Hypothalamus (tissue), 51 donors: ENCODE data around the gene UBAP1.
A peak's percentile ranks its signal among the peaks of the same experiment; 100 is the strongest.
"Not testable (repeated sequence)": the region's sequence is repeated elsewhere in the genome, so short reads cannot be mapped to it uniquely, and the experiment has no call there.

Experiments used
- DNase-seq, 51 donors: peaks; one replicate each; lab custom pipeline; 2025; lab: John Stamatoyannopoulos, UW

Gene UBAP1

DNA sequence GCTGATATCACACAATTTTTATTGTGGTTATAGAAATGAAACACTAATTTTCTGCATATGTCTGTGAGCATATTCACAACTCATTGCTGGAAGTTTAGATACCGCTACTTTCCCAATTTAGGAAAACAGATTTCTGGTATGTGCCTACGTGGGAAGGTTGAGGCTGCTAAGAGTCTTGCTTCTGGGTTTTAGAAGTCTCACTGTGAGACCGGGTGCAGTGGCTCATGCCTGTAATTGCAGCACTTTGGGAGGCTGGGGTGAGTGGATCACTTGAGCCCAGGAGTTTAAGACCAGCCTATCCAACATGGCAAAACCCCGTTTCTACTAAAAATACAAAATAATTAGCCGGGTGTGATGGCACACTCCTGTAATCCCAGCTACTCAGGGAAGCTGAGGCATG is 39.6 kb downstream of the UBAP1 start:
- no peak for DNase-seq

DNA sequence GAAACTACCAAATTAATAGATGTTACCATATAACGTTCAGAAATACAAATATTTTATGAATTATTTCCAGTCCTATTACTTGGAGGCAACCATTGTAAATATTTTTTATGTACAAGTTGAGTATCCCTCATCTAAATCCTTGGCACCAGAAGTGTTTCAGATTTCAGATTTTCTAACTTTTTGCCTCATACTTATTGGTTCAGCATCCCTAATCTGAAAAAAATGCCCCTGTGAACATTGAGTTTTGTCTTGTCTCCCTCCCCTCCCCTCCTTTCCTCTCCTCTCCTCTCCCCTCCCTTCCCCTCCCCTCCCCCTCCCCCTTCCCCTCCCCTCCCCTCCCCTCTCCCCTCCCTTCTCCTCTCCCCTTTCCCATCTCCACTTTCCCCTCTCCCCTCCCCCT is 40.6 kb downstream of the UBAP1 start:
- no peak for DNase-seq

DNA sequence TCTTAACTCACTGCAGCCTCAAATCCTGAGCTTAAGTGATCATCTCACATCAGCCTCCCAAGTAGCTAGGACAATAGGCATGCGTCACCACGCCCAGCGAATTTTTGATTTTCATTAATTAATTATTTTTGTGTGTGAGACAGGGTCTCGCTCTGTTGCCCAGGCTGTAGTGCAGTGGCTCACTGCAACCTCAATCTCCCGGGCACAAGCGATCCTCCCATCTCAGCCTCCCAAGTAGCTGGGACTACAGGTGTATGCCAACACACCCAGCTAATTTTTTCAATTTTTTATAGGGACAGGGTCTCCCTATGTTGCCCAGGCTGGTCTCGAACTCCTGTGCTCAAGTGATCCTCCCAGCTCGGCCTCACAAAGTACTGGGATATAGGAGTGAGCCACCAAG is 41.4 kb downstream of the UBAP1 start:
- no peak for DNase-seq

DNA sequence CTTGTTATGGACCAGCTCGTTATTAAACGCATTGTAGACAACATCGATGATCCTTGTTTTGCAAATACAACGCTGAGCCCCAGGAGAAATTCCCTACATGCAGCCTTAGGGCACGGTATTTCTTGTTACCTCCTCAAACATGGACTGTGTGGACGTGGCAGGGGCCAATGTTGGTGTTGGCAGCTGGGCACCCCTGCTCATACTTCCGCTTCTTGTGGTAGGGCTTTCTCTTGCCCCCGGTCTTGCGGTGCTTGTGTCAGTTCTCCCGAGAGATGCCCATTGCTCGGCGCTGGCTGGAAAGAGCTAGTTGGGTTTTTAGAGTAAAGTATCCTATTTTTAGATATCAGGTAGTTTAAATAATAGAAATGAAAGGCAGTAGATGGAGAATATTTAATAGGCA is 45.5 kb downstream of the UBAP1 start:
- DNase-seq = no peak

DNA sequence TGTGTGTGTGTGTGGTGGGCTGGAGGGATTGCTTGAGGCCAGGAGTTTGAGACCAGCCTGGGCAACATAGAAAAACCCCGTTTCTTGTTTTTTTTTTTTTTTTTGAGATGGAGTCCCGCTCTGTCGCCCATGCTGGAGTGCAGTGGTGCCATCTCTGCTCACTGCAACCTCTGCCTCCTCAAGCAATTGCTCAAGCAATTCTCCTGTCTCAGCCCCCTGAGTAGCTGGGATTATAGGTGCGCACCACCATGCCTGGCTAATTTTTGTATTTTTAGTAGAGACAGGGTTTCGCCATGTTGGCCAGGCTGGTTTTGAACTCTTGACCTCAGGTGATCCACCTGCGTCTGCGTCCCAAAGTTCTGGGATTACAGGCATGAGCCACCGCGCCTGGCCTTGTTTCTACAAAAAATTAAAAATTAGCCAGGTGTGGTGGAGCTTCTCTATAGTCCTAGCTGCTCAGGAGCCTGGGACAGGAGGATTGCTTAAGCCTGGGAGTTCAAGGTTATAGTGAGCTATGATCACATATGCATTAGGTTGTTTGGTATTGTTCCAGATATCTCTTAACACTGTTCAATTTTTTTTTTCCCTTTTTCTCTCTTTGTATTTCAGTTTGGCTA is 47.4 kb downstream of the UBAP1 start:
- DNase-seq = not testable (repeated sequence)

DNA sequence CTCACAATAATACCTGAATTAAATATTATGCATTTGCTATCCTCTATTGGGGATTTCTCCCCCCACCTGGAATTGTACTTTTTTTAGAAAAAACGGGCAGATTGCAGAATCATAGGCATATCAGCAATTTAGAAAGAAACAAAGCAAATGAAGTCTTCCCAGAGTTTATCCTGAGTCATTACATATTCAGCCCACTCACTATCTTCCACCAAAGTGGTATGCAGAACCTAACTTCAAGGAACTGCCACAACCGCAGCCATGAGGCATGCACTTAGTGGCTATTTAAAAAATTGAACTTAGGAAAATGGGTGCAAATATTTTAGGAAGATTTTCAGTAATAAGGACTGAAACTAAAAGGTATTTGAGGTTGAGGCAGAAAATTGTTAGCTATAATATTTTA is 48.6 kb downstream of the UBAP1 start:
- no peak for DNase-seq

DNA sequence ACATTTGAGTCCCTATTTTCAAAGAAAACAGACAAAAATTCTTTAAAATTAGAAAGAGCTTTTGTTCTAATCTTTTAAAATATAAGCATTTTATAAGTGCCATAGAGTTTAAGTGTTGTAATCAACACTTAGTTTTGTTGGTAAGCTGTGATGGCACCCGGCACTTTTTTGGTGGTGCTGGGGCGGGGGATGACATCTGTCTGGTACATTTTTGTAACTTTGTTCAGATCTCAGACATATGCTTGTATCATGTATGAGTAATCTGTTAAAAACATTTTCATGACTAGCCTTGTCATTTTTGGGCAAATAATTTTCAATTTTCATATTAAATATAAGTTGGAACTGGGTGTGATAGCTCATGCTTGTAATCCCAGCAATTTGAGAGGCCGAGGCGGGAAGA is 51.7 kb downstream of the UBAP1 start:
- DNase-seq = peak in 1 of 51 donors; percentile 11

DNA sequence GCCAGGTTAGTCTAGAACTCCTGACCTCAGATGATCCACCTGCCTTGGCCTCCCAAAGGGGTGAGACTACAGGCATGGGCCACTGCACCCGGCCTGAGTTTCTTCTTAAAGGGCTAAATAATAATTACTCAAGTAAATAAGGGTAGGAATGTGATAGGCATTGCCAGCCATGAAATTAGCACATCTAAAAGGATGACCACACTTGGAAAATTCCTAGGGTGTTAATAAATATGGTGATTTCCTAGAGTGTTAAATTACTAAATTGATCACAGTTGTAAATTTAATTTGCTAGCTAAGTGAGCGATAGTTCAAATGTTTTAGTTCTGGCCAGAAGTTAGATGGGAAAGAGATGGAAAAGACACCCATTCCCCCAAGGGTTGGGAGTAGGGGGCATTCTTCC is 53.4 kb downstream of the UBAP1 start:
- no peak for DNase-seq

DNA sequence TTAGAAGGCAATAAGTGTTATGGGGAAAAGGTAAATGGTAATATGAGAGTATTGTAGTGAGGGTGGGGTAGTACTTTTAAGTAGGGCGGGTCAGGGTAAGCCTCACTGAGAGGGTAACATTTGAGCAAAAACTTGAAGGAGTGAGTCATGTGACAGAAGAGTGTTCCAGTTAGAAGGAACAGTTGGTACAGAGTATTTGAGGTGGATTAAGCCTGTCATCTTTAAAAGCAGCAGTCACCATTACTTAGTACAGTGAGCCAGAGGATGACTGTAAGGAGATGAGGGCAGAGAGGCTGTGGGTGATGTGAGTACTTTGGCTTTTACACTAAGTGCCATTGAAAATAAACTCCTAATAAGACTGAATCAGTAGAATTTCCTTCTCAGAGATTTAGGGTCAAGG is 54.8 kb downstream of the UBAP1 start:
- no peak for DNase-seq

DNA sequence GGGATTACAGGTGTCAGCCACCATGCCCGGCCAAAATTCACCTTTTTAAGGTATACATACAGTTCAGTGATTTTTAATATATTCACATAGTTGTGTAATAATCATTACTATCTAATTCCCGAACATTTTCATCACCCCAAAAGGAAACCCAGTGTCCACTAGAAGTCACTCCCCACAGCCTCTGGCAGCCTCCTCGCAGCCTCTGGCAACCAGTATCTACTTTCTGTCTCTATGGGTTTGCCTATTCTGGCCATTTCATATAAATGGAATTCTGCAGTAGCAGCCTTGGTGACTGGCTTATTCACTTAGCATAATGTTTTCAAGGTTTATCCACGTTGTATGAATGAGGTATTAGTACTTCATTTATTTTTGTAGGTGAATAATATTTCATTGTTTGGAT is 59.0 kb downstream of the UBAP1 start:
- DNase-seq = no peak

DNA sequence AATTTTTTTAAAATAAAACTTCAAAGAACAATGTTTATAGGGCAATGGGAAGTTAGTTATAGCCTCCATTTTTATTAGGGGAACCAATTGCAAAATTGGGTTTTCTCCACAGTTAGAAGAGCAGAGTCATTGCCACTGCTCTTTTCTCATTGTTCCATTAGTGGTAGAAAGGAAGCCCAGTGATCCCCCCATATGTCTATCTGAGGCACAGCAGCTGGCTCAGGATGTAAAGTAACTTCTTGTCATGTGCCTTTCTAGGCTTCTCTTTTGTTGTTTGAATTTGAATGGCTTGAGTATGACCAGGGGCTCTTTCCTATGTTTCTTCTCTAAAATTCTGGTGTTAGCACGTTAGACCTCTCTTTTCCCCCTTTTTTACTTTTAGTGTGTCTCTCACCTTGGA is 61.2 kb downstream of the UBAP1 start:
- DNase-seq = no peak

DNA sequence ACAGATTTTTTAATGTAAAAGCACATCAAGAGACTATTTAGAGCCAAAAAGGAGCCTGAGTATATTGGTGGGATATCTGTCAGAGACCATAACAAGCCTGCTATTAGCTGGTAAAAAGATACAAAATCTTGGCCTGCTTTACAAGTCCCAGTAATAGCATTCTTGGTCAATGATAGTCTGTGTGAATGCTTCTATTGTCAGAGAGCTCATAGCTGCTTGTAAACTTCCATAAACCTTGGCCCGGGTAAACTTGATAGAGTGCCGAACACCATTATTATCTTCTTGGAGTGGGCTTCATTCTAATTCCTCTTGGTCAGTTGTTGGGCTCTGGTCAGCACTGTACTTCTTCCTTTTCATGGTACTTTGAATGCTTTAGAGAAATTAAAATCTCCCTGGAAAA is 64.0 kb downstream of the UBAP1 start:
- DNase-seq = no peak

DNA sequence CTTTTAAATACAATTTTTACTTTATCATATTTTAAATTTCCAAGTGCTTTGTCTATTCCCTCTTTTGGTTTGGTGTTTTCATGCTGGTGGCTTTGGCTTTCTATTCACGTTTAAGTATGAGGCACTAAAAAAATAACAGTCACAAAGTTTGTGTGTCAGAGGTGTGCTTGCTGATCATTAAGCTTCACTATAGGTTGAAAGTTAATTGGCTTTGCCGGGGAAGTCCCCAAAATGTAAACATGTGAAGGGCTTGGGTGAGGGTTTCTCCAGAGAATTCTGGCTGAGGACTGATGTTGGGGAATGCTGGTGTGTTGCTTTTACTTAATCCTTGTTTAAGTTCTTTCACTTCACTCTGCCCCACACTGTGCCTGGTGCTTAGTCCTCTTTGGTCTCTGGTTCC is 66.4 kb downstream of the UBAP1 start:
- DNase-seq = not testable (repeated sequence)

DNA sequence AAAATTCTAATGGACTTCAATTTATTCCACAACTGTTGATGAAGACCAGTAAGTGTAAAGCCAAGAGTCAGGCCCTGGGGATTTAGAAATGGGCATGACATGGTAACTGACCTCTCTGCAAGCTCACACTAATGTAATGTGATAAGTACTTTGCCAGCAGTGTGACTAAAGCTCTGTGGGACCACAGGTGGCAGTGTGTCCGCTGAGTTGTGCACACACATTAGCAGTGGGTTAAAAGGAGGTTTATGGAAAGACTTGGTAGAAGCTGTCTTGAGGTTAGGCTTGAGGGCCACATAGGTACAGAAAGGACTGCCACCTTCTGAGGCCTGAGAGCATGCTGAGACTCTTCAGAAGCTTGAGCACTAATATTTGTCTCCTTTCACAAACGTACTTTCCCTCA is 67.6 kb downstream of the UBAP1 start:
- DNase-seq = no peak

DNA sequence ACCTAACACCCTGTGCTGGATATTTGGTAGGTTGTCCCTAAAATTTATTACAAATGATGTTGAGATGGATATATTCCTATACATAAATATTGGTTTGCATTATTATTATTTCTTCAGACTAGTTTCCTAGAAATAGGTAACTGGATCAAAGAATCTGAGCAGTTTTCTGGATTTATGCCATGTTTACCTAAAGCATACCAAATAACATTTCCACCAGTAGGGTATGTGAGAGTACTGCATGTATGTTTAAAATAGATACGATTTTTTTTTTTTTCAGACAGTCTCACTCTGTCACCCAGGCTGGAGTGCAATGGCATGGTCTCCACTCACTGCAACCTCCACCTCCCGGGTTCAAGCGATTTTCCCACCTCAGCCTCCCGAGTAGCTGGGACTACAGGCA is 68.9 kb downstream of the UBAP1 start:
- not testable (repeated sequence) for DNase-seq

DNA sequence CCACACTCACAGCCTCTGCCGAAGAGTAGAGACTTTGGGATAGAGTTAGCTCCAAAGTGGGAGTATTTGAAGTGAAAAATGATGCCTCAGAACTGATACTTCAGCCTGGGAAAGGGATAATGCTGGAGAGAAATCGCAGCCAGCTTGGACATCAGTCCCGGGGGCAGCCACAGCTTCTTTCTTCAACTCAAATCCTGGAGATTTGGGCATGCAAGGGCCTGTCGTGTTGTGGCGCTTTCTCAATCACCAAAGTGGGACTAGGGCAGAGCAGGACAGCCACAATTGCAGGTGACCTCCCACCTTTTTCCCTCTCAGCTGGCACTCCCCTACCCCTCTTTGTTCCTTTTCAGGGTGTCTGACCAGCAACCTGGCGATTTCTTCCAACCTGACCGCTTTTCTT is 70.4 kb downstream of the UBAP1 start:
- DNase-seq = no peak

DNA sequence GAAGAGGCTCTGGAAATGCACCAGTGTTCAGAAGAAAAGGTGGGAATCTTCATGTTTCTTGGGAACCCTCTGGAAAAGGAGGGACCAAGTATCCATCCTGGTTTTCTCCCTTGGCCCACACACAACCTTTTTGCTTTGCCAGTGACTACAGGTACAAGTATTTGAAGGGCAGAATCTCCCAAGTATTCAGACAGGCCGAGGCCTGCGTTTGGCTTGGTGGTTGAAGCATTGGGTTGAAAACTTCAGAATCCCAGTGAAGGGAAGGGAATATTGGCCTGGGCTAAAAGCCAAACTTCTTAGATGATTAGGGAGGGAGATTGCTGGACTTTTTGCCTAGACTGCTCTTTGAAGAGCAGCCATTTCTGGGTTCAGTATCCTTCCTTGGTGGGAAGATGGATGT is 71.9 kb downstream of the UBAP1 start:
- no peak for DNase-seq

DNA sequence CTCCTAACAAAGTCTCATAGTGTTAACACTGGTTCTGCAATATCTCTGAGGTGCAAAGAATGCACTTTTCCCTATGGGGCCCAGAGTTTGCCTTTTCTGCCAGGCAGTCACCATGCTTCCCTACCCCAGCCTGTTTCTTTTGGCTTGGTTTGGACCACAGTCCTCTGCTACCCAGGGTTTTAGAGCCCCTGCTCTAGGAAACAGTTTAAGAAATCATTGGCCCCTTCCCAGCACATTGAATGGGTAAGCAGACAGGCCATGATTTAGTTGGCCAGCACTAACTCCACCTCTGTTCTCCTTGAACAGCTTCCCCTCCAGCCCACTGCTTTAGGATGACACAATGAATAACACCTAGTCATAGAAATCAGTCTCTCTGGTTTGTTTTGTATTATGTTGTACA is 73.2 kb downstream of the UBAP1 start:
- no peak for DNase-seq

DNA sequence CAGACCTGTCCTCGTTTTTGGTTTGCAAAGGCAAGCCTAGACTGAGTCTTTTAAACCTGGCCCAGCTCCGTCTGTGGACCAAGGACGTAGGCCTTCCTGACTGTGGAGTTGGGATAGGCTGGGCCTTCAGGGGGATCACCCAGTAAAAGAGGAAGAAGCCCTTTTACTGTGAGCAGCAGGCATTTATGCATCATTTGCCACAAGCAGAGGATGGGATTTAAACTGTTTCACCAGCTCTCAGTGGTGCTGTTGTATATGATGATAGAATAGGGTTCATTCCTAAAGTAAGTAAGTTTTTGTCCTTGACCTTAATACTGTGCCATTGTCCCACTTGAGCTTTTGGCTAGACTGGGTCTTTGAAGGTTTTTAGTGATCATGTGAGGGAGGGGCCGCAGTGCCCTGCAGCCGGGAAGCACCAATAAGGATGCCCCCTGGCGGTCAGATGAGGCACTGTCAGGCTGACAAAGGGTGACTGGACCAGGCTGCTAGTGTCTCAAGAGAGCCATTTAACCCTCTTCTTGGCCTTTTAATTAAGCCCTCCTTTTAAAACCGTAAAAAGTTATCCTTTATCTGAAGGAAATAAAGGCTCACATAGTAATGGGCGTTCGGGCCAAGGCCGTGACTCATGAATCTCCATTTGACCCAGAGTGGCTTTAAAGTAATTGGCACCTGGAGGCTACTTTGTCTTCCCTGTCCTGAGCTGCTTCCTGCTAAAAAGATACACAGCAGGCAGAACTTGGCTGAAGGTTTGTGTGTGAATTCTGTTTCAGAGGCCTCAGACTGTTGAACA is 74.0 kb downstream of the UBAP1 start:
- DNase-seq = peak in 40 of 51 donors; percentile 5 to 79 (median 48)

DNA sequence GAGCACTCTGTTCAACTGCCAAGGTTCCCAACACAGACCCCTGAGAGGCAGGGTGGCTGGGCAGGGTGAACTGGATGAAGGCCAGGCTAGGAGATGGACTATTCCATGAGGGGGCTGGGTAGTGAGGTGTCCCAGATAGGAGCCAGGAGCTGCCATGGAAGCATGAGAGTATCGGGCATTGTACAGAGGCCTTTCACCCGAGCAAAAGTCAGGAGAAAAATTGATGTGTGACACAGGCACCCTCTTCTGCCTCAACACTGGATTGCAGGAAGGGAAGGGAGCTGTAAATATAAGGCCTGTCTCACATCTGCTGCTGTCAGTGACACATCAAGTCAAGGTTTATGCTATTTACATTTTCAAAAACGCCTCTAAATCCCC is 74.6 kb downstream of the UBAP1 start:
- peak in 19 of 51 donors; percentile 12 to 45 (median 29) for DNase-seq

DNA sequence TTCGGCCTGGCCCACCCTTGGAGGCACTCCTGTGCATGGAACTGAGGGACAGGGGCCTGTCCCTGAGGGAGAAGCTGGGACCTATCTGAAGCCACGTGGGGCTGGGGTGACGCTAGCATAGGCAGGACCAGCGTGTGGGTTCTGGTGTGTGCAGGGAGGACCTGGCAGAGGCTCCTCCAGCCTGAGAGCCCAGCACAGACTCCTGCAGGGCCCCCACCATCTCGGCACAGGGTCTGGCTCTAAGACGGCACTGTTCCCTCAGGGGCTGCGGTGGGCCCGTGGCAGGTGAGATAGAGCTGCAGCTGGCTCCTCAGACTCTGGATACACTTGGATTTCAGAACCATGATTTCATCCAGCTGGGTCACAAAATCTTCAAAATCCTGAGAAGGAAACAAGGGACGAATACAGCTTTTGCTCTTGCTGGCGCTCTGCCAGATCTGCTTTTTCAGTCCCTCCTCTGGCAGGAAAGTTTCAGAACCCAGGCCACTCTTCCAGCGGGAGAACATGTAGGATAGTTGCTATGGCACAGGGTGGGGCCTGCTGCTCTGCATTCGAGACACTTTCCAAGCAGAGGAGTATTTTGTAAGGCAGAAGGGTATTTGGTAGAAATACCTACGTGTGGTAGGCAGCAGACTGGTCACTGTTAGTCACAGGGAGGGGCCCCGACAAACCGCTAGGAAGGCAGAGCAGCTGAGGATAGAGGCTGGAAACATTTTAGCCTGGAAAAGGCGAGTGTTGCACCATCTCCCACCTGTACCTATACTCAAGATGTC is 75.5 kb downstream of the UBAP1 start:
- peak in 8 of 51 donors; percentile 5 to 27 (median 21) for DNase-seq
